ENCODE data around the gene DENND1B.

Gene DENND1B

GRCh38 chr1:197683280-197683679 lies 92.0 kb downstream of the DENND1B start:
- no peak for DNase-seq

- DNase-seq = no peak
Observed at GRCh38 chr1:197680311-197680710, 95.0 kb downstream of the DENND1B start.

- DNase-seq = no peak
Observed at GRCh38 chr1:197677752-197678295, 97.5 kb downstream of the DENND1B start.

- DNase-seq = no peak
Observed at GRCh38 chr1:197677313-197677712, 98.0 kb downstream of the DENND1B start.

- DNase-seq = peak; percentile 55
Observed at GRCh38 chr1:197675583-197676208, 99.6 kb downstream of the DENND1B start.

- peak; percentile 95 for DNase-seq
Observed at GRCh38 chr1:197674286-197674685, 101.0 kb downstream of the DENND1B start.

GRCh38 chr1:197673292-197673691 lies 102.0 kb downstream of the DENND1B start:
- DNase-seq = no peak

GRCh38 chr1:197672347-197672746 lies 102.9 kb downstream of the DENND1B start:
- no peak for DNase-seq

GRCh38 chr1:197671920-197672319 lies 103.4 kb downstream of the DENND1B start:
- DNase-seq = no peak

- DNase-seq = no peak
Observed at GRCh38 chr1:197671140-197671539, 104.1 kb downstream of the DENND1B start.

- no peak for DNase-seq
Observed at GRCh38 chr1:197666769-197667285, 108.5 kb downstream of the DENND1B start.

GRCh38 chr1:197664391-197664790 lies 110.9 kb downstream of the DENND1B start:
- no peak for DNase-seq

GRCh38 chr1:197663162-197663953 lies 111.9 kb downstream of the DENND1B start:
- no peak for DNase-seq

GRCh38 chr1:197660389-197660788 lies 114.9 kb downstream of the DENND1B start:
- no peak for DNase-seq

- DNase-seq = no peak
Observed at GRCh38 chr1:197659171-197659570, 116.1 kb downstream of the DENND1B start.

- no peak for DNase-seq
Observed at GRCh38 chr1:197649188-197649587, 126.1 kb downstream of the DENND1B start.

- DNase-seq = peak; percentile 37
Observed at GRCh38 chr1:197638316-197638715, 137.0 kb downstream of the DENND1B start.

- no peak for DNase-seq
Observed at GRCh38 chr1:197637406-197637805, 137.9 kb downstream of the DENND1B start.

- no peak for DNase-seq
Observed at GRCh38 chr1:197633447-197634078, 141.7 kb downstream of the DENND1B start.

- no peak for DNase-seq
Observed at GRCh38 chr1:197632651-197633050, 142.6 kb downstream of the DENND1B start.

- DNase-seq = no peak
Observed at GRCh38 chr1:197632005-197632404, 143.3 kb downstream of the DENND1B start.

GRCh38 chr1:197622371-197622770 lies 152.9 kb downstream of the DENND1B start:
- no peak for DNase-seq

GRCh38 chr1:197621761-197622160 lies 153.5 kb downstream of the DENND1B start:
- no peak for DNase-seq

All from NCI-H1694 (cell line).